Fibroblast of gingiva (primary cell): ENCODE results near the gene MOB3A.
A peak's percentile ranks its signal among the peaks of the same experiment; 100 is the strongest.
"Not testable (repeated sequence)": the region's sequence is repeated elsewhere in the genome, so short reads cannot be mapped to it uniquely, and the experiment has no call there.

Source experiments
- DNase-seq: peaks from one replicate; pipeline ENCODE4 v3.0.0-alpha.2; 2011; ENCODE audit warnings: low read depth

Gene MOB3A

GRCh38 chr19:2034253-2034652 lies 61.9 kb downstream of the MOB3A start:
- DNase-seq, result not testable (repeated sequence)

- no peak for DNase-seq
These were observed 62.3 kb downstream of the MOB3A start for GRCh38 chr19:2033825-2034159.

- DNase-seq, result no peak
These were observed 62.9 kb downstream of the MOB3A start for GRCh38 chr19:2033115-2033824.

DNA sequence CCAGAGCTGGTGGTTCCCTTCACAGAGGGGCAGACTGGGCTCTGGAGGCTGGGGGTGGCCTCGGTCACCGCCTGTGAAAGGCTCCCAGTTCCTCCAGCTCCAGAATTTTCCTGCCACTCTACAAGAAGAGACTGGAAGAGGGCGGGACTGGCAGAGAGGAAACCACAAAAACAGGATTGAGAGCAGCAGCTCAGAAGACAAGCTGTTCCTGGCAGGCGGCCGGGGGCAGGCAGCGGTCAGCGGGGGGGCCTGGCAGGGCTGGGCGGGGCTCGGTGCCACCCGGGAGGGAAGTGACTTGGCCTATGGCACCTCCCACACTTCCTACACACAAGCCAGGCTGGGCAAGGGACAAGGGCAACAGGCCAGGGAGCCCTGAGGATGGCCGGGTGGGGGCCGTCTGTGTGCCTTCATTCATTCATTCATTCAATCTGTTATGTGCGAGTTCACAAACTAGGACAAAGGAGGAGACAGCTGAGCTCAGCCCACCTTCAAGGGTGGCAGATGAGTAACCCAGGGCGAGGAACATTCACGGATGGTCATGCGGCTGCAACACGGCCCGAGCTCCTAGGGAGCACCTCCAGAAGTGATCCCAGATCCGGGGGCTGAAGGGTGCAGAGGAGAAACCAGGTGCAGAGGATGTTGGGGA lies 63.7 kb downstream of the MOB3A start:
- DNase-seq, result peak; percentile 95

- DNase-seq, result peak; percentile 93
These were observed 68.8 kb downstream of the MOB3A start for GRCh38 chr19:2027361-2027760.

DNA sequence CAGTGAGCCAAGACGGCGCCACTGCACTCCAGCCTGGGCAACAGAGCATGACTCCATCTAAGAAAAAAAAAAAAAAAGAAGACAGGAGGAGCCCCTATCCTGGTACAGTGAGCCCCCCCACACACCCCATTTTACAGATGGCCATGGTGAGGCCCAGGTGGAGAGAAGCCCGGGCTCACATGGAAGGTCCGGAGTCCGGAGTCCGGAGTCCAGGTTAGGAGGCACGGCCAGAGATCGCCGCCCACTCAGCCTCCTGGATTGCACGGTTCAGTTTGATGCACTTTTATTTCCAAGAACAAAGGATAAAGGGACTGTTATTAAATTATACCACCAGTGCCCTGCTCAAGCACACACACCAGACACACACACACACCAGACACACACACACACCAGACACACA lies 69.4 kb downstream of the MOB3A start:
- no peak for DNase-seq

DNA sequence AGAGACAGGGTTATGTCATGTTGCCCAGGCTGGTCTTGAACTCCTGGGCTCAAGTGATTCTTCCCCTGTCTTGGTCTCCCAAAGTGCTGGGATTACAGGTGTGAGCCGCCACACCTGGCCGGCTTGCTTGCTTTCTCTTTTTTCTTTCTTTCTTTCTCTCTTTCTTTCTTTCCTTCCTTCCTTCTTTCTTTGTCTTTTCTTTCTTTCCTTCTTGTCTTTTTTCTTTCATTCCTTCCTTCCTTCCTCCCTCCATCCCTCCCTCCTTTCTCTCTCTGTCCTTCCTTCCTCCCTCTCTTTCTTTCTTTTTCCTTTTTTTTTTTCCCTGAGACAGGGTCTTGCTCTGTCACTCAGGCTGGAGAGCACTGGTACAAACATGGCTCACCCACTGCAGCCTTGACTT lies 73.8 kb downstream of the MOB3A start:
- no peak for DNase-seq

DNA sequence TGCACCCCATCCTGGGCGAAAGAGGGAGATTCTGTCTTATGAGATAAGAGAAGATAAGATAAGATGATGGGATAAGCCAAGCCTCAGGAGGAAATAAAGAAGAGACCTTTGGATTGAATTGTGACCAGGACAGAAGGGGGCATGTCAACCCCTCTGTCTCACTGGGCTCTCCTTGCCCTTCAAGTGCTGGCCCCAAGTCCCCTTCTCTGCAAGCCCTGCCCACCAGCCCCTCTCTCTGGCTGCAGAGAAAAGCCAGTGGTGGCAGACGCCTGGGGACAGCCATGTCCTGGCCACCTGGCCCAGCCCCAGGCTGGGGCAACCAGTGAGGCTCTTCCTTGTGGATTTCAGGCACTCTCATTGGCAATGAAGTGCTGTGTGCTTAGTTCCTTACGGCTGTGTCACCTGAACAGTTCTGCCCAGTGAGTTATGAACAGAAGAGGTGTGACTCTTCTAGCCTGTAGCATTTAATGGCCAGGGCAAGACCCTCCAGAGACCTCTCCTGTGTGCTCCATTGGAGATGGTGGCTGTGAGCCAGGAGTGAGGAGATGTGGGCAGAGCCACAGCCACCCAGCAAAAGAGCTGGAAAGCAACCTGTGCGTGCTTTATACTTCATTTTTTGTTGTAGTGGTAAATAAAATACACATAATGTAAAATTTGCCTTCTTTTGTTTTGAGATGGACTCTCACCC lies 74.5 kb downstream of the MOB3A start:
- DNase-seq, result no peak
